Endothelial cell of umbilical vein (primary cell): ENCODE data around the gene ZNF22. TPM values are rescaled to one million over a fixed set of nuclear protein-coding genes. Genes with fewer than 3 reads are reported as not detected.
A peak's percentile ranks its signal among the peaks of the same experiment; 100 is the strongest.

Experiments
- BruUV-seq: library from RNA; stranded (reverse); fragments of 400-500 nt; replicated peaks from 2 replicates; lab custom pipeline; 2021; lab: Mats Ljungman, UMichigan
- CTCF ChIA-PET: fragments of 300-600, 350-600 bp; sonication (Branson Sonifier 250); formaldehyde crosslinking; loops from one replicate; lab custom pipeline; 2021; ENCODE audit warnings: antibody characterized with exemption, inconsistent platforms; lab: Charles Lee
- POLR2A ChIA-PET: fragments of 300-600, 350-600 bp; sonication (Branson Sonifier 250); formaldehyde crosslinking; loops from one replicate; lab custom pipeline; 2021; ENCODE audit warnings: antibody characterized with exemption, inconsistent platforms; lab: Charles Lee
- DNase-seq: peaks from one replicate; pipeline ENCODE4 v3.0.0-alpha.2; 2011; ENCODE audit warnings: low read depth, low spot score
- FAIRE-seq: peaks from 2 replicates; lab custom pipeline; 2011; peaks lifted over from hg19 to GRCh38; lab: Jason Lieb, UNC
- H2AFZ ChIP-seq: 2 replicates; pipeline ENCODE4 v1.6.0; 2012; ENCODE audit warnings: low read depth, low read length, control low read depth, inconsistent platforms
- H3K27ac ChIP-seq: 2 replicates; pipeline ENCODE4 v1.5.1; 2011; ENCODE audit warnings: low read depth, mild to moderate bottlenecking, control low read depth, low read length, moderate library complexity; ENCODE audit not compliant: insufficient read depth
- H3K27me3 ChIP-seq, 2 experiments: 2 replicates each; pipeline versions ENCODE4 v1.6.0 to v1.6.1; 2011; ENCODE audit warnings: low read length in 2 of 2, mixed read lengths in 1 of 2; ENCODE audit not compliant: control insufficient read depth in 2 of 2, insufficient read depth in 2 of 2
- H3K36me3 ChIP-seq, 2 experiments: 2 replicates in 1 of 2; 3 replicates in 1 of 2; pipeline ENCODE4 v1.5.1; 2011; ENCODE audit warnings: low read length in 2 of 2, mild to moderate bottlenecking in 1 of 2, moderate library complexity in 1 of 2; ENCODE audit not compliant: control insufficient read depth in 2 of 2, insufficient read depth in 2 of 2; ENCODE audit errors: extremely low read depth in 1 of 2
- H3K4me1 ChIP-seq: 3 replicates; pipeline ENCODE4 v1.5.1; 2011; ENCODE audit warnings: mild to moderate bottlenecking, low read length; ENCODE audit not compliant: control insufficient read depth, insufficient read depth; ENCODE audit errors: extremely low read depth
- H3K4me2 ChIP-seq: 2 replicates; pipeline ENCODE4 v1.6.1; 2011; ENCODE audit warnings: low read length, control low read depth, mixed read lengths; ENCODE audit not compliant: insufficient read depth
- H3K4me3 ChIP-seq, 3 experiments: fragments of 200-600 bp in 1 of 3; sonication (generic), shearing (Covaris generic) in 1 of 3; replicated peaks in 1 of 3; 2 replicates each; pipeline ENCODE4 v1.5.1; 2011 to 2016; ENCODE audit warnings: control low read depth in 3 of 3, low read length in 3 of 3, mild to moderate bottlenecking in 2 of 3, inconsistent platforms in 1 of 3, low read depth in 1 of 3, moderate library complexity in 1 of 3; ENCODE audit not compliant: insufficient read depth in 1 of 3
- H3K79me2 ChIP-seq: 2 replicates; pipeline ENCODE4 v1.6.0; 2012; ENCODE audit warnings: low read length, inconsistent platforms; ENCODE audit not compliant: control insufficient read depth, insufficient read depth
- H3K9ac ChIP-seq: replicated peaks from 2 replicates; pipeline ENCODE3; 2011; ENCODE audit warnings: low read length, control low read depth; ENCODE audit not compliant: insufficient read depth; ENCODE audit errors: extremely low read depth
- H3K9me1 ChIP-seq: replicated peaks from 3 replicates; pipeline ENCODE4 v1.6.0; 2011; ENCODE audit warnings: mild to moderate bottlenecking, low read length; ENCODE audit not compliant: control insufficient read depth, insufficient read depth; ENCODE audit errors: extremely low read depth
- H3K9me3 ChIP-seq: replicated peaks from 2 replicates; pipeline ENCODE4 v1.5.1; 2012; ENCODE audit warnings: low read length, inconsistent platforms; ENCODE audit not compliant: control insufficient read depth, insufficient read depth
- H4K20me1 ChIP-seq: replicated peaks from 2 replicates; pipeline ENCODE3; 2011; ENCODE audit warnings: mild to moderate bottlenecking, low read length; ENCODE audit not compliant: control insufficient read depth, insufficient read depth; ENCODE audit errors: extremely low read depth
- FOS ChIP-seq: IDR thresholded peaks from 2 replicates; pipeline ENCODE4 v1.6.1; 2011; ENCODE audit warnings: mild to moderate bottlenecking, low read length, moderate library complexity, borderline replicate concordance; ENCODE audit not compliant: insufficient read depth
- GATA2 ChIP-seq: IDR thresholded peaks from 2 replicates; pipeline ENCODE4 v1.7.0; 2011; ENCODE audit warnings: low read depth, mild to moderate bottlenecking, moderate library complexity, mixed read lengths, low read length; ENCODE audit not compliant: insufficient read length, insufficient read depth
- POLR2AphosphoS5 ChIP-seq: IDR thresholded peaks from 2 replicates; pipeline ENCODE4 v1.6.1; 2012; ENCODE audit warnings: low read depth, mild to moderate bottlenecking, control low read depth, low read length, moderate library complexity; ENCODE audit not compliant: insufficient read depth
- dilution Hi-C: fragments of 300-500 bp; cut with MboI; formaldehyde crosslinking; loops from one replicate; pipeline ENCODE4 v1.15.0; 2019; ENCODE audit warnings: low sequenced_read_pairs; ENCODE audit not compliant: extremely low pct_ligation_motif_present
- intact Hi-C: fragments of 100-400 bp; cut with micrococcal nuclease; formaldehyde crosslinking; loops from one replicate; pipeline ENCODE4 v1.10.0; 2022
- polyA plus RNA-seq, 4 experiments: library from polyadenylated mRNA; depleted of rRNA in 3 of 4; stranded (reverse) in 3 of 4; unstranded in 1 of 4; fragments of >200 nt; gene quantifications; 2 replicates each; pipeline versions ENCODE4 v1.2.1 to v1.2.3, GENCODE V29; 2011 to 2012; ENCODE audit warnings: missing spikeins in 1 of 4
- total RNA-seq: library from RNA; stranded (reverse); gene quantifications from 2 replicates; pipeline ENCODE4 v1.2.3, GENCODE V29; 2021
- TF ChIP-seq, protein P1 (sequence below): IDR thresholded peaks from 2 replicates; pipeline ENCODE4 v1.6.1; 2011; ENCODE audit not compliant: insufficient read depth, insufficient read length
- TF ChIP-seq, protein P2 (sequence below), 2 donors: IDR thresholded peaks; 1 replicate in 1 of 2; 2 replicates in 1 of 2; pipeline ENCODE4 v1.5.1; 2011; ENCODE audit warnings: low read length in 2 of 2, mild to moderate bottlenecking in 2 of 2, moderate library complexity in 2 of 2, control low read depth in 1 of 2, inconsistent platforms in 1 of 2, low read depth in 1 of 2; ENCODE audit not compliant: insufficient read depth in 1 of 2; ENCODE audit errors: extremely low read depth in 1 of 2

Gene ZNF22
- total and polyA plus RNA-seq, 2 donors (not counting 3 experiments of a cell fraction or from before 2014, with no cell fraction given), result 21.0 to 48.7 TPM

DNA sequence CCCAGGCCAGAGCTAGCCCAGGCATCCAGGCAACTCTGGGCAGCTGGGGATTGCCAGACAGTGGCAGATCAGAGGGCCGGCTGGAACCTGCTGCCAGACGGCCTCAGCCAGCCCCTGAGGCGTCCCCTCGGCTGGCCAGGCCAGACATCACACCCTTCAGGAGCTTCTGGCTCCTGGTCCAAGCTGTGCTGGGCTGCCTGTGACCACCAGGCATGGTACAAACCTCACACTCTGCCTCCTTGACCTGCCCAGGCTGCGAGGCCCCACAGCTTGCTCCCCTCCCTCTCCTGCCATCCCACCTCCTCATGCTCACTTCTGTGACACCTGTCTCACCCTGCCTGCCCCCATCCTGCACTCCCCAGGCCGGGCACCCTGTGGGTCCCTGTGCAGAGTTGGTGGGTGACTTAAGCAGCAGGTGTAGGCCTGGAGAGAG is 27.8 kb upstream of the ZNF22 start:
- Histone ChIP-seq H3K79me2 (no peaks in the 10 kb centered on the region), H3K9me3 (no peaks in the 10 kb centered on the region), H3K9ac (no peak overlapping the region), H3K4me1 (peaks cover 8% of the 10 kb centered on the region), H3K27ac (no peak overlapping the region), H3K4me3 (no peak overlapping the region), H4K20me1 (no peaks in the 10 kb centered on the region), H3K9me1 (no peaks in the 10 kb centered on the region), H3K27me3 (no peaks in the 10 kb centered on the region), H3K4me2 (no peak overlapping the region), H2AFZ (no peak overlapping the region), H3K36me3 (peaks cover 0 to 11% of the 10 kb centered on the region in 2 experiments)
- dilution Hi-C loops (no loop called here), intact Hi-C loops (loop anchor here (10.0 kb wide), 1 partner anchor 1298 kb away; no protein-coding TSS in a partner anchor)
- CTCF ChIA-PET, result interaction anchor here (1.1 to 2.3 kb wide), 3 partner anchors 9 to 40 kb away, joined by 5 to 18 read pairs (median 9); partner anchors contain the start of gene ZNF22
- DNase-seq, result peak; percentile 50
- no TSS peak for BruUV-seq
- TF ChIP-seq POLR2AphosphoS5, result no peak
- TF ChIP-seq GATA2, result no peak
- TF ChIP-seq FOS, result no peak
- TF ChIP-seq, protein P1, sequence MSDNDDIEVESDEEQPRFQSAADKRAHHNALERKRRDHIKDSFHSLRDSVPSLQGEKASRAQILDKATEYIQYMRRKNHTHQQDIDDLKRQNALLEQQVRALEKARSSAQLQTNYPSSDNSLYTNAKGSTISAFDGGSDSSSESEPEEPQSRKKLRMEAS, result no peak
- TF ChIP-seq, protein P2, sequence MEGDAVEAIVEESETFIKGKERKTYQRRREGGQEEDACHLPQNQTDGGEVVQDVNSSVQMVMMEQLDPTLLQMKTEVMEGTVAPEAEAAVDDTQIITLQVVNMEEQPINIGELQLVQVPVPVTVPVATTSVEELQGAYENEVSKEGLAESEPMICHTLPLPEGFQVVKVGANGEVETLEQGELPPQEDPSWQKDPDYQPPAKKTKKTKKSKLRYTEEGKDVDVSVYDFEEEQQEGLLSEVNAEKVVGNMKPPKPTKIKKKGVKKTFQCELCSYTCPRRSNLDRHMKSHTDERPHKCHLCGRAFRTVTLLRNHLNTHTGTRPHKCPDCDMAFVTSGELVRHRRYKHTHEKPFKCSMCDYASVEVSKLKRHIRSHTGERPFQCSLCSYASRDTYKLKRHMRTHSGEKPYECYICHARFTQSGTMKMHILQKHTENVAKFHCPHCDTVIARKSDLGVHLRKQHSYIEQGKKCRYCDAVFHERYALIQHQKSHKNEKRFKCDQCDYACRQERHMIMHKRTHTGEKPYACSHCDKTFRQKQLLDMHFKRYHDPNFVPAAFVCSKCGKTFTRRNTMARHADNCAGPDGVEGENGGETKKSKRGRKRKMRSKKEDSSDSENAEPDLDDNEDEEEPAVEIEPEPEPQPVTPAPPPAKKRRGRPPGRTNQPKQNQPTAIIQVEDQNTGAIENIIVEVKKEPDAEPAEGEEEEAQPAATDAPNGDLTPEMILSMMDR (IDR thresholded peaks at IDR 0.05; ENCODE audit: extremely low read depth in 1 of 2, insufficient read depth in 1 of 2, low read depth in 1 of 2, low read length in 2 of 2), result no peak
- FAIRE-seq, result no peak
- POLR2A ChIA-PET, result interaction anchor here (1.0 kb wide), 1 partner anchor 29 kb away, joined by 3 read pairs; no protein-coding TSS in a partner anchor
